ENCODE results near the gene ANK2.

- TF ChIP-seq CTCF (IDR thresholded peaks at IDR 0.05 in 4 of 5, conservative IDR thresholded peaks at IDR 0.05 in 1 of 5): no peak
- no peak for TF ChIP-seq POLR2A (IDR thresholded peaks at IDR 0.05)
Observed at GRCh38 chr4:113060853-113061252, 11.4 kb downstream of the ANK2 start.
